SK-N-SH (cell line): ENCODE results near the gene THSD8.

ENCODE experiments used
- CHD2 ChIP-seq: fragments of 150-350 bp; IDR thresholded peaks from 2 replicates; pipeline ENCODE4 v1.6.1; 2018; ENCODE audit warnings: low read length; ENCODE audit not compliant: partially characterized antibody
- CTCF ChIP-seq: fragments of 200-600 bp; sonication (generic); IDR thresholded peaks from 2 replicates; pipeline ENCODE4 v1.6.1; 2017; ENCODE audit warnings: antibody characterized with exemption, mild to moderate bottlenecking, moderate library complexity
- EP300 ChIP-seq, 2 experiments: IDR thresholded peaks; 2 replicates each; pipeline versions ENCODE4 v1.4.0 to v1.6.1; 2012; ENCODE audit warnings: borderline replicate concordance in 1 of 2, low read depth in 1 of 2, low read length in 1 of 2
- GATA2 ChIP-seq: sonication (generic); formaldehyde crosslinking; IDR thresholded peaks from 2 replicates; pipeline ENCODE4 v1.5.0; 2020; ENCODE audit warnings: mild to moderate bottlenecking, missing genetic modification reagents
- NRF1 ChIP-seq: IDR thresholded peaks from 2 replicates; pipeline ENCODE4 v1.6.1; 2012; ENCODE audit warnings: low read depth, mild to moderate bottlenecking, low read length
- PBX3 ChIP-seq: IDR thresholded peaks from 2 replicates; pipeline ENCODE4; 2012
- POLR2AphosphoS5 ChIP-seq: IDR thresholded peaks from 2 replicates; pipeline ENCODE4 v1.6.1; 2012; ENCODE audit warnings: low read depth, low read length
- REST ChIP-seq: IDR thresholded peaks from 2 replicates; pipeline ENCODE4 v1.6.1; 2012; ENCODE audit warnings: mild to moderate bottlenecking, low read depth, low read length, moderate library complexity
- RFX5 ChIP-seq: IDR thresholded peaks from 2 replicates; pipeline ENCODE4 v1.6.1; 2012; ENCODE audit warnings: mild to moderate bottlenecking, improper control_type of control experiment, low read length
- SMC3 ChIP-seq: IDR thresholded peaks from 2 replicates; pipeline ENCODE4 v1.6.1; 2012; ENCODE audit warnings: low read depth, low read length, improper control_type of control experiment
- USF2 ChIP-seq: fragments of 150-350 bp; IDR thresholded peaks from 2 replicates; pipeline ENCODE4 v1.6.1; 2017; ENCODE audit warnings: antibody characterized with exemption, low read length, low read depth, borderline replicate concordance
- YY1 ChIP-seq: IDR thresholded peaks from 2 replicates; pipeline ENCODE4 v1.4.0; 2012; ENCODE audit warnings: low read depth, mild to moderate bottlenecking
- ZBTB33 ChIP-seq: IDR thresholded peaks from 2 replicates; pipeline ENCODE4 v1.4.0; 2012; ENCODE audit warnings: low read depth, borderline replicate concordance

GRCh38 chr19:12815088-12815487 lies 13.2 kb downstream of the THSD8 start:
- no peak for TF ChIP-seq CTCF
- no peak for TF ChIP-seq POLR2AphosphoS5
- TF ChIP-seq ZBTB33: no peak
- TF ChIP-seq YY1: no peak
- TF ChIP-seq SMC3: no peak
- TF ChIP-seq REST: no peak
- no peak for TF ChIP-seq PBX3
- TF ChIP-seq EP300 (IDR thresholded peaks at IDR 0.05; ENCODE audit: borderline replicate concordance in 1 of 2, low read depth in 1 of 2, low read length in 1 of 2): no peak
- TF ChIP-seq NRF1: no peak
- TF ChIP-seq CHD2: no peak
- TF ChIP-seq USF2: no peak
- no peak for TF ChIP-seq RFX5
- no peak for TF ChIP-seq GATA2 (CRISPR knock-in tag)
